Heart right ventricle (tissue), 16 donors: Measurements from ENCODE around the gene TSFM. TPM values are rescaled to one million over a fixed set of nuclear protein-coding genes. Genes with fewer than 3 reads are reported as not detected.
"Not testable (repeated sequence)": the region's sequence is repeated elsewhere in the genome, so short reads cannot be mapped to it uniquely, and the experiment has no call there.

ENCODE experiments used
- ATAC-seq, 8 donors: fragments of 200-7000 bp; cut with Tn5 transposase; one replicate each; pipeline ENCODE4 v1.9.1; 2020; ENCODE audit warnings: mild to moderate bottlenecking in 8 of 8, moderate library complexity in 8 of 8, moderate number of reproducible peaks in 1 of 8
- DNase-seq, 2 donors: peaks; one replicate each; pipeline ENCODE4 v3.0.0-alpha.2; 2020
- H3K27ac ChIP-seq, 10 donors: fragments of 200-600 bp; sonication (generic) in 2 of 10; one replicate each; pipeline versions ENCODE4 v1.5.0 to v1.8.0; 2020 to 2022; ENCODE audit warnings: mild to moderate bottlenecking in 3 of 10
- H3K27me3 ChIP-seq, 7 donors: fragments of 200-600 bp; one replicate each; pipeline ENCODE4 v1.8.0; 2021 to 2022; ENCODE audit warnings: mild to moderate bottlenecking in 2 of 7
- H3K36me3 ChIP-seq, 9 donors: fragments of 200-600 bp; sonication (generic) in 1 of 9; one replicate each; pipeline versions ENCODE4 v1.5.0 to v1.8.0; 2020 to 2022; ENCODE audit warnings: mild to moderate bottlenecking in 2 of 9
- H3K4me1 ChIP-seq, 9 donors: fragments of 200-600 bp; sonication (generic) in 1 of 9; one replicate each; pipeline versions ENCODE4 v1.5.0 to v1.8.0; 2020 to 2022; ENCODE audit warnings: mild to moderate bottlenecking in 4 of 9
- H3K4me3 ChIP-seq, 10 donors: fragments of 200-600 bp; sonication (generic) in 2 of 10; one replicate each; pipeline versions ENCODE4 v1.5.0 to v1.8.0; 2020 to 2022; ENCODE audit warnings: mild to moderate bottlenecking in 7 of 10, moderate library complexity in 2 of 10
- H3K9me3 ChIP-seq, 11 donors: fragments of 200-600 bp in 10 of 11; sonication (generic) in 2 of 11; one replicate each; pipeline versions ENCODE4 v1.5.0 to v1.8.0; 2013 to 2022; ENCODE audit warnings: mild to moderate bottlenecking in 2 of 11, control low read depth in 1 of 11, moderate library complexity in 1 of 11
- CTCF ChIP-seq, 9 donors: fragments of 200-600 bp; sonication (generic) in 2 of 9; IDR thresholded peaks; one replicate each; pipeline versions ENCODE4 v1.5.0 to v1.8.0; 2021 to 2022; ENCODE audit warnings: antibody characterized with exemption in 9 of 9, mild to moderate bottlenecking in 5 of 9, moderate library complexity in 1 of 9
- WGBS, 2 donors: extraction: QIAGEN DNeasy Blood & Tissue Kit; methylation state at CpG; one replicate each; pipeline ENCODE4 v1.1.7; 2013; ENCODE audit warnings: inconsistent platforms in 1 of 2; 5-methylcytosine and 5-hydroxymethylcytosine counted together
- intact Hi-C, 10 donors: fragments of 100-400 bp; cut with DNase I; formaldehyde crosslinking; loops; one replicate each; pipeline versions ENCODE4 v1.11.1 to v1.14.2; 2022
- polyA plus RNA-seq, 2 donors: library from polyadenylated mRNA; stranded (reverse); fragments of 200-250 nt; gene quantifications; one replicate each; pipeline ENCODE4 v1.2.3, GENCODE V29; 2013
- total RNA-seq, 10 donors: library from RNA; stranded (reverse); fragmentation: NEBNext Ultra II Directional in 3 of 10; extraction: Animal tissue kit (Norgen Biotek cat#: 25700) in 3 of 10; gene quantifications; one replicate each; pipeline versions ENCODE4 v1.2.1 to v1.2.4, GENCODE V29; 2021 to 2023
- donor health status: Arrhythmogenic right ventricular cardiomyopathy.
- donor health status: ischemic (EF 13 %, LVEDD 7.1; RV severe dilation, severe dysfunction).
- donor health status: healthy with polysubstance abuse.
- donor health status: DM: no; HTN: yes; CAD: no.
- donor health status: DM: no; HTN: no; CAD: no.
- donor health status: ischemic (EF 25% LVEDD 6.9; RV normal size, moderate dysfunction).
- donor health status: ischemic (EF 25% LVEDD 5.7; RV mildly dilated, moderate dysfunction).
- donor health status: healthy.
- donor health status: DM: yes; HTN: yes; CAD: no.
- donor health status: Ischemic cardiomyopathy.
- donor health status: ischemic (EF 35%, LVEDD 5.7; RV mildly dilated, moderate dysfunction).
- donor health status: nonischemic (EF 11% LVEDD 7.7; RV severe dilation, severe dysfunction).
- donor health status: DM: yes; HTN: yes; CAD: no.
- donor health status: PGD.
- donor health status: ischemic (EF 29% LVEDD 5.4; RV normal size, mild dysfunction).
- donor health status: nonischemic (EF 23%, LVEDD 6.1; RV moderate dilation, normal function).

The TSFM gene
- total and polyA plus RNA-seq, 12 donors, result 22.9 to 70.6 (median 52.6) TPM

GRCh38 chr12:57815177-57816000, 32.8 kb downstream of the TSFM start:
- Histone ChIP-seq H3K4me3 (no peak overlapping the region), H3K4me1 (peaks cover 15 to 56% (median 51%) of the 10 kb centered on the region in 9 donors), H3K27me3 (no peaks in the 10 kb centered on the region), H3K9me3 (no peaks in the 10 kb centered on the region), H3K36me3 (peaks cover 0 to 72% (median 10%) of the 10 kb centered on the region in 9 donors), H3K27ac (peak overlapping the region in 7 of 10 donors; percentile 49 to 86 (median 73))
- intact Hi-C loops, result no loop called here
- DNase-seq (no peak), ATAC-seq (no peak)
- 86 to 87% methylated on average over 13 of the region's 13 CpGs for WGBS, 2 donors
- no peak for TF ChIP-seq CTCF (IDR thresholded peaks at IDR 0.05)

- H3K4me3 ChIP-seq, result no peak overlapping the region
- H3K9me3 ChIP-seq, result no peaks in the 10 kb centered on the region
- H3K4me1 ChIP-seq, result peaks cover 15 to 56% (median 51%) of the 10 kb centered on the region in 9 donors
- peaks cover 0 to 72% (median 7%) of the 10 kb centered on the region in 9 donors for H3K36me3 ChIP-seq
- DNase-seq (no peak), ATAC-seq (no peak)
- 43 to 47% methylated on average over 3 of the region's 3 CpGs for WGBS, 2 donors
- no peak for TF ChIP-seq CTCF (IDR thresholded peaks at IDR 0.05)
- peak overlapping the region in 9 of 10 donors; percentile 49 to 86 (median 73) for H3K27ac ChIP-seq
- intact Hi-C loops, result loop anchor here in 1 of 10 donors (1.0 kb wide), 1 partner anchor 28 kb away; no protein-coding TSS in a partner anchor
- no peaks in the 10 kb centered on the region for H3K27me3 ChIP-seq
Measured at GRCh38 chr12:57816001-57816854, 33.6 kb downstream of the TSFM start.

- DNase-seq, result peak; percentile 40 to 65
- Histone ChIP-seq H3K4me1 (peaks cover 15 to 61% (median 53%) of the 10 kb centered on the region in 9 donors), H3K36me3 (peaks cover 0 to 72% (median 13%) of the 10 kb centered on the region in 9 donors), H3K9me3 (no peaks in the 10 kb centered on the region), H3K4me3 (no peak overlapping the region), H3K27me3 (no peaks in the 10 kb centered on the region), H3K27ac (peak overlapping the region; percentile 42 to 86 (median 72))
- intact Hi-C loops, result loop anchor here in 1 of 10 donors (1.0 kb wide), 1 partner anchor 27 kb away; no protein-coding TSS in a partner anchor
- ATAC-seq, result peak; percentile 62 to 90 (median 78)
- no peak for TF ChIP-seq CTCF (IDR thresholded peaks at IDR 0.05)
- WGBS, 2 donors, result 36 to 48% methylated on average over 5 of the region's 5 CpGs
Measured at GRCh38 chr12:57816855-57817151, 34.2 kb downstream of the TSFM start.

GRCh38 chr12:57817261-57817989, 34.8 kb downstream of the TSFM start:
- no peaks in the 10 kb centered on the region for H3K27me3 ChIP-seq
- WGBS, 2 donors, result 55 to 60% methylated on average over 8 of the region's 8 CpGs
- H3K4me1 ChIP-seq, result peaks cover 15 to 67% (median 57%) of the 10 kb centered on the region in 9 donors
- H3K9me3 ChIP-seq, result no peaks in the 10 kb centered on the region
- intact Hi-C loops, result no loop called here
- no peak for TF ChIP-seq CTCF (IDR thresholded peaks at IDR 0.05)
- peaks cover 0 to 72% (median 19%) of the 10 kb centered on the region in 9 donors for H3K36me3 ChIP-seq
- ATAC-seq (peak in 6 of 8 donors; percentile 24 to 51 (median 32)), DNase-seq (no peak)
- H3K27ac ChIP-seq, result peak overlapping the region; percentile 42 to 86 (median 72)
- H3K4me3 ChIP-seq, result no peak overlapping the region

GRCh38 chr12:57817990-57818331, 35.4 kb downstream of the TSFM start:
- peak overlapping the region; percentile 42 to 86 (median 72) for H3K27ac ChIP-seq
- H3K4me1 ChIP-seq, result peaks cover 18 to 72% (median 63%) of the 10 kb centered on the region in 9 donors
- H3K9me3 ChIP-seq, H3K27me3 ChIP-seq, H3K4me3 ChIP-seq, intact Hi-C loops, ATAC-seq, DNase-seq: not testable (repeated sequence)
- 78 to 84% methylated on average over 3 of the region's 3 CpGs for WGBS, 2 donors
- H3K36me3 ChIP-seq, result peaks cover 0 to 72% (median 24%) of the 10 kb centered on the region in 9 donors

- H3K9me3 ChIP-seq, intact Hi-C loops, DNase-seq, H3K27me3 ChIP-seq, ATAC-seq, H3K4me3 ChIP-seq: not testable (repeated sequence)
- WGBS, 2 donors, result 80 to 84% methylated on average over 8 of the region's 8 CpGs
- Histone ChIP-seq H3K4me1 (peaks cover 19 to 81% (median 61%) of the 10 kb centered on the region in 9 donors), H3K36me3 (peaks cover 10 to 83% (median 46%) of the 10 kb centered on the region in 9 donors), H3K27ac (peak overlapping the region in 1 of 10 donors; percentile 80)
Measured at GRCh38 chr12:57820119-57820518, 37.5 kb downstream of the TSFM start.
